Keratinocyte (primary cell): ENCODE measurements around the gene PCCA.

Source experiments
- CTCF ChIP-seq, 3 experiments: IDR thresholded peaks in 1 of 3; conservative IDR thresholded peaks in 1 of 3; optimal IDR thresholded peaks in 1 of 3; 2 replicates in 2 of 3; 3 replicates in 1 of 3; pipeline versions ENCODE3 to v1.5.1; 2011; ENCODE audit warnings: low read length in 3 of 3, mild to moderate bottlenecking in 3 of 3, moderate library complexity in 2 of 3, control low read depth in 1 of 3, inconsistent platforms in 1 of 3; ENCODE audit not compliant: insufficient read depth in 2 of 3; ENCODE audit errors: extremely low read depth in 1 of 3
- EZH2 ChIP-seq: IDR thresholded peaks from one replicate; pipeline ENCODE4 v1.6.1; 2012; ENCODE audit warnings: inconsistent platforms, mild to moderate bottlenecking, low read length, moderate library complexity

GRCh38 chr13:100508455-100508854 is 419.6 kb downstream of the PCCA start:
- TF ChIP-seq CTCF (optimal IDR thresholded peaks at IDR 0.05 in 1 of 3, IDR thresholded peaks at IDR 0.05 in 1 of 3, conservative IDR thresholded peaks at IDR 0.05 in 1 of 3; ENCODE audit: extremely low read depth in 1 of 3, insufficient read depth in 2 of 3, low read length in 3 of 3) (no peak), EZH2 (no peak)
